Ureter (tissue), 1 donor: ENCODE data around the gene MID1. TPM values are rescaled to one million over a fixed set of nuclear protein-coding genes. Genes with fewer than 3 reads are reported as not detected.

Experiments used
- DNase-seq: peaks from one replicate; pipeline ENCODE4 v3.0.0-alpha.2; 2020; ENCODE audit warnings: low spot score
- total RNA-seq: library from RNA; stranded (reverse); gene quantifications from one replicate; pipeline ENCODE4 v1.2.4, GENCODE V29; 2023
- donor health status: DM: yes; HTN: yes; CAD: no.

Gene MID1
- total RNA-seq, 1 donor from 2014 or later = 31.8 TPM

- DNase-seq = no peak
These were observed 128.1 kb downstream of the MID1 start for GRCh38 chrX:10492250-10492649.

GRCh38 chrX:10486373-10486772 lies 134.0 kb downstream of the MID1 start:
- DNase-seq = no peak

GRCh38 chrX:10485326-10485725 lies 135.1 kb downstream of the MID1 start:
- DNase-seq = no peak

GRCh38 chrX:10484683-10485247 lies 135.6 kb downstream of the MID1 start:
- DNase-seq = no peak

- no peak for DNase-seq
These were observed 137.1 kb downstream of the MID1 start for GRCh38 chrX:10483191-10483831.

- no peak for DNase-seq
These were observed 137.7 kb downstream of the MID1 start for GRCh38 chrX:10482708-10483107.

- no peak for DNase-seq
These were observed 138.1 kb downstream of the MID1 start for GRCh38 chrX:10482261-10482660.

GRCh38 chrX:10480861-10481260 lies 139.5 kb downstream of the MID1 start:
- no peak for DNase-seq

- DNase-seq = no peak
These were observed 140.9 kb downstream of the MID1 start for GRCh38 chrX:10479508-10479907.

GRCh38 chrX:10477525-10477924 lies 142.9 kb downstream of the MID1 start:
- no peak for DNase-seq

- no peak for DNase-seq
These were observed 145.3 kb downstream of the MID1 start for GRCh38 chrX:10474913-10475568.

- DNase-seq = no peak
These were observed 145.9 kb downstream of the MID1 start for GRCh38 chrX:10474510-10474909.

GRCh38 chrX:10471418-10471817 lies 149.0 kb downstream of the MID1 start:
- DNase-seq = no peak

GRCh38 chrX:10470009-10470408 lies 150.4 kb downstream of the MID1 start:
- DNase-seq = no peak

- DNase-seq = no peak
These were observed 152.6 kb downstream of the MID1 start for GRCh38 chrX:10467793-10468192.

- DNase-seq = no peak
These were observed 155.1 kb downstream of the MID1 start for GRCh38 chrX:10465254-10465653.

- no peak for DNase-seq
These were observed 163.3 kb downstream of the MID1 start for GRCh38 chrX:10457092-10457491.

GRCh38 chrX:10453945-10454344 lies 166.4 kb downstream of the MID1 start:
- no peak for DNase-seq

GRCh38 chrX:10450959-10451355 lies 169.4 kb downstream of the MID1 start:
- DNase-seq = no peak

GRCh38 chrX:10450229-10450958 lies 170.0 kb downstream of the MID1 start:
- no peak for DNase-seq

- DNase-seq = no peak
These were observed 172.7 kb downstream of the MID1 start for GRCh38 chrX:10447564-10448214.

GRCh38 chrX:10444204-10444603 lies 176.2 kb downstream of the MID1 start:
- DNase-seq = no peak
